MCF 10A (cell line): ENCODE data around the gene TNFSF9. TPM values are rescaled to one million over a fixed set of nuclear protein-coding genes. Genes with fewer than 3 reads are reported as not detected.

ENCODE experiments used
- BruUV-seq: library from RNA; stranded (reverse); fragments of 400-500 nt; replicated peaks from 2 replicates; lab custom pipeline; 2021; lab: Mats Ljungman, UMichigan
- CTCF ChIA-PET: fragments of 300-600 bp; sonication (Branson Sonifier 250); formaldehyde crosslinking; extraction: SDS; loops from one replicate; lab custom pipeline; 2021; ENCODE audit warnings: antibody characterized with exemption, inconsistent platforms; lab: Yijun Ruan, JAX
- POLR2A ChIA-PET: fragments of 300-600, 350-650 bp; sonication (Branson Sonifier 250); formaldehyde crosslinking; extraction: SDS; loops from one replicate; lab custom pipeline; 2020; ENCODE audit warnings: antibody characterized with exemption, inconsistent platforms; lab: Yijun Ruan, JAX
- DNase-seq: peaks from one replicate; pipeline ENCODE4 v3.0.0-alpha.2; 2018; ENCODE audit not compliant: unreplicated experiment
- H3K27ac Mint-ChIP-seq: one replicate; pipeline ENCODE4 v1.8.0; 2022; ENCODE audit warnings: mild to moderate bottlenecking, low read depth, mixed read lengths; ENCODE audit not compliant: unreplicated experiment
- H3K27me3 Mint-ChIP-seq: one replicate; pipeline ENCODE4 v1.8.0; 2022; ENCODE audit warnings: mixed read lengths; ENCODE audit not compliant: insufficient read depth, unreplicated experiment
- H3K36me3 Mint-ChIP-seq: one replicate; pipeline ENCODE4 v1.8.0; 2022; ENCODE audit warnings: mild to moderate bottlenecking, moderate library complexity, mixed read lengths; ENCODE audit not compliant: insufficient read depth, unreplicated experiment
- H3K4me1 Mint-ChIP-seq: one replicate; pipeline ENCODE4 v1.8.0; 2022; ENCODE audit warnings: mixed read lengths; ENCODE audit not compliant: insufficient read depth, unreplicated experiment
- H3K4me3 Mint-ChIP-seq: one replicate; pipeline ENCODE4 v1.8.0; 2022; ENCODE audit warnings: mild to moderate bottlenecking, moderate library complexity, mixed read lengths; ENCODE audit not compliant: unreplicated experiment
- H3K9me3 Mint-ChIP-seq: one replicate; pipeline ENCODE4 v1.8.0; 2022; ENCODE audit warnings: mixed read lengths; ENCODE audit not compliant: unreplicated experiment
- CTCF ChIP-seq: fragments of 200-600 bp; IDR thresholded peaks from one replicate; pipeline ENCODE4 v1.8.0; 2022; ENCODE audit warnings: antibody characterized with exemption, mild to moderate bottlenecking; ENCODE audit not compliant: unreplicated experiment
- intact Hi-C: fragments of 100-400 bp; cut with micrococcal nuclease; formaldehyde crosslinking; loops from 2 replicates; pipeline ENCODE4 v1.14.1; 2022
- total RNA-seq: library from RNA; stranded (reverse); gene quantifications from 2 replicates; pipeline ENCODE4 v1.2.3, GENCODE V29; 2022

TNFSF9 gene
- total RNA-seq, 1 experiment from 2014 or later, result 6.2 TPM

DNA sequence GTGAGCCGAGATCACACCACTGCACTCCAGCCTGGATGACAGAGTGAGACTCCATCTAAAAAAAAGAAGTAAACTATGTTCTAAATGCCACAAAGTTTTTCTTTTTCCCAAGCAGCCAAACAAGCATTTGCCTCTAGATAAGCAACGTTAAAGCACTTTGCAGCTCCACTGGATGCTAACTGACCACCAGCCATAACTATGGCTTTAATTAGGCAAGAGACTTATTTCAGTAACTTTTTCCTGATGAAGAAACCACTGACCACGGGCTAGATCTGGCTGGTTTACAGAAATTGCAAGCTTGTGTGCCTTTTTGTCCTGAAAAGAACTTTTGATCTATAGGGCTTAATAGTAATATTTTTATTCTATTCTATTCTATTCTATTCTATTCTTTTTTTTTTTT lies 38.0 kb downstream of the TNFSF9 start:
- POLR2A ChIA-PET, result no interaction called here
- no peaks in the 10 kb centered on the region for H3K4me1 Mint-ChIP-seq

GRCh38 chr19:6570764-6571163 lies 39.9 kb downstream of the TNFSF9 start:
- TF ChIP-seq CTCF, result no peak
- Mint-ChIP-seq H3K4me3 (no peak overlapping the region), H3K9me3 (peaks cover 9% of the 10 kb centered on the region), H3K27ac (no peak overlapping the region), H3K36me3 (no peaks in the 10 kb centered on the region), H3K27me3 (no peaks in the 10 kb centered on the region), H3K4me1 (no peaks in the 10 kb centered on the region)
- ChIA-PET CTCF (interaction anchor here (0.6 to 1.9 kb wide), 5 partner anchors 8 to 292 kb away, joined by 3 to 6 read pairs (median 3); no protein-coding TSS in a partner anchor), POLR2A (interaction anchor here (1.4 kb wide), 1 partner anchor 40 kb away, joined by 3 read pairs; the partner anchor contains the start of gene TNFSF9)
- intact Hi-C loops, result no loop called here
- no TSS peak for BruUV-seq
- DNase-seq, result no peak

More for the DNA sequence above, 38.0 kb downstream of the TNFSF9 start:
- intact Hi-C loops, result no loop called here
- Mint-ChIP-seq H3K9me3 (peaks cover 18% of the 10 kb centered on the region), H3K36me3 (no peaks in the 10 kb centered on the region), H3K4me3 (no peak overlapping the region), H3K27ac (no peak overlapping the region), H3K27me3 (no peaks in the 10 kb centered on the region)
- TF ChIP-seq CTCF, result no peak
- CTCF ChIA-PET, result no interaction called here
- DNase-seq, result no peak
- no TSS peak for BruUV-seq

- Mint-ChIP-seq H3K9me3 (peaks cover 9% of the 10 kb centered on the region), H3K4me3 (no peak overlapping the region), H3K27ac (no peak overlapping the region), H3K4me1 (no peaks in the 10 kb centered on the region), H3K27me3 (no peaks in the 10 kb centered on the region), H3K36me3 (no peaks in the 10 kb centered on the region)
- BruUV-seq, result no TSS peak
- CTCF ChIA-PET, result interaction anchor here (0.6 to 1.9 kb wide), 6 partner anchors 9 to 292 kb away, joined by 3 to 6 read pairs (median 3); no protein-coding TSS in a partner anchor
- POLR2A ChIA-PET, result interaction anchor here (1.4 kb wide), 1 partner anchor 41 kb away, joined by 3 read pairs; the partner anchor contains the start of gene TNFSF9
- TF ChIP-seq CTCF, result no peak
- intact Hi-C loops, result no loop called here
- no peak for DNase-seq
Measured at GRCh38 chr19:6571167-6571566, 40.3 kb downstream of the TNFSF9 start.

DNA sequence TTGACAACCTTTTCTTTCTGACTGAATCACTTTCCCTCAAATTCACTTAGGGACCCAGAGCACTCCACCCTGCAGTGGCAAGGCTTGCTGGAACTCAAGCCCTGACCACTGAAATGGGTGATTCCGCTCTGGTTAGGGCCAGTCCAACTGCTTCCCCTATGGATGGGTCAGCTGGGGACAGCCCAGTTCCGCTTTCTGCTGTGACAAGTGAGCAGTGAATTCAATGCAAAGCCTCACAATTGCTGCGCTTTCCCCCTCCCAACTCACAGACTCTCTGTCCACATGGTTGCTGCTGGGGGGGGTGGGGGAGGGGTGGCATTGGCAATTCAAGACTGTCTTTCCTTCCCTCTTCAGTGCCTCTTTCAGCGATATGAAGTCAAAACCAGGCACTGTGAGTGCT lies 41.4 kb downstream of the TNFSF9 start:
- TF ChIP-seq CTCF, result no peak
- Mint-ChIP-seq H3K4me3 (no peak overlapping the region), H3K27ac (no peak overlapping the region), H3K27me3 (no peaks in the 10 kb centered on the region), H3K9me3 (peaks cover 9% of the 10 kb centered on the region), H3K36me3 (no peaks in the 10 kb centered on the region), H3K4me1 (no peaks in the 10 kb centered on the region)
- intact Hi-C loops, result no loop called here
- ChIA-PET POLR2A (no interaction called here), CTCF (interaction anchor here (1.9 kb wide), 1 partner anchor 10 kb away, joined by 6 read pairs; no protein-coding TSS in a partner anchor)
- no TSS peak for BruUV-seq
- DNase-seq, result no peak
